CD4-positive, alpha-beta T cell treated with Interferon gamma for 1 hour (primary cell): ENCODE results near the gene ARAP3.

ENCODE experiments used
- DNase-seq: peaks from one replicate; pipeline ENCODE4 v3.0.0-alpha.2; 2020

Gene ARAP3

DNA sequence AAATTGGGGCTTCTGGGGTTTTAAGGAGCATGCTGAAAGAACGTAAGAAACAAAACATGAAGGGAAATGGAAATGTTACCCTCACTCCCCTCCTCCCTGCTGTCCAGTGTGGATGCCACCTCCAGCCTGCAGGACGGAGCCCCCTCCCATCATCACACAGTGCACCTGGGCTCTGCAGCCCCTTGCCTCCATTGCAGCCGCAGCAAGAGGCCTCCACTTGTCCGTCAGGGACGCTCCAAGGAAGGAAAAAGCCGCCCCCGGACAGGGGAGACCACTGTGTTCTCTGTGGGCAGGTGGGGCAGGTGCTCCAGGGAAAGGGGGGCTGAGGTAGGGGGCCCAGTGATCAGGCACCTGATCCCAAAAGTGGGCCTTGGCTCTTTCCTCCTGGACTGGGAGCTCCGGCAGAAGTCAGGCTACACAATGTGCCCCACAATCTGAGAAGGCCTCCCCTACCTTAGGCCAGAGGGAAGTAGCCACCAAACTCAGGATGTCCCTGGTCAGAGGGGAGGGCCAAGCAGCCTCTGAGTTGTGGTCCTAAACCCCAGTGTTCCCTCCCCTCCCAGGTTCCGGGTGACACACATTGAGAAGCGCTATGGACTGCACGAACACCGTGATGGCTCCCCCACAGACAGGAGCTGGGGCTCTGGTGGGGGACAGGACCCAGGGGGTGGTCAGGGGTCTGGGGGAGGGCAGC is 42.5 kb downstream of the ARAP3 start:
- no peak for DNase-seq

DNA sequence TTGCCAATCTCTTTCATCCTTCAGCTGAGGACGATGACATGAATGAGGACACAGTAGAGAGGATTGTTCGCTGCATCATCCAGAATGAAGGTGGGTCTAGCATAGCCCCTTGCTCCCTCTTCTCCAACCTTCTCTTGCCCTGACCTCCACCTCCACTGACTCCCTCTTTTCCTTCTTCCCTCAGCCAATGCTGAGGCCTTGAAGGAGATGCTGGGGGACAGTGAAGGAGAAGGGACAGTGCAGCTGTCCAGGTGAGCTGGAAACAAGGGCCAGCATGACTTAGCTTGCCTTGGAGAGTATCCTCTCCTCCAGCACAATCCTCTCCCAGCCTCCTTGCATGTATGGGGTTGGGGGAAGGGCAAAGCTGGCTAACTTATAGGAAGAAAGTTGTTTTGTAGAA is 43.3 kb downstream of the ARAP3 start:
- DNase-seq = no peak

DNA sequence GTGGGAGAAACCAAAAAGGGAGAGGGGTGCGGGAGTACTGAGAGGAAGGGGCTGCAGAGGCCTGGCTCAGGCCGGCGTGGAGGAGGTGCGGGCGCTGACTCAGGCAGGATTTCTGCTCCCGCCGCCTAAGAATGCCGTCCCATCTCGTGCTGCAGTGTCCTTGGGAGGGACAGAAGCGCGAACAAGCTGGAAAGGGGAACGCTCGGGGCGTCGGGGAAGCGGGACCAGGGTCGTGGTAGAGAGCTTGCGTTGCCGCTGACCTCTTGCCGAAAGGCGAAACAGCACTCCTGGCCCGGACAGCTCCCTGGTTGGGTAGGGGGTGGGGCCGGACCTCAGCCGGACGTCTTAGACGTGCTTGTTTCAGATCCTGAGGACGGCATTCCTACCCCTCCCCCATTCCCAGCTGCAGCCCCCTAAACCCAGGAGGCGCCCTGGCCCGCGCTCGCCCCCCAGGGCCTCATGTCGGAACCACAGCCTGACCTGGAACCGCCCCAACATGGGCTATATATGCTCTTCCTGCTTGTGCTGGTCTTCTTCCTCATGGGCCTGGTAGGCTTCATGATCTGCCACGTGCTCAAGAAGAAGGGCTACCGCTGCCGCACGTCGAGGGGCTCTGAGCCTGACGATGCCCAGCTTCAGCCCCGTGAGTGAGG is 44.1 kb downstream of the ARAP3 start:
- DNase-seq = peak; percentile 67

DNA sequence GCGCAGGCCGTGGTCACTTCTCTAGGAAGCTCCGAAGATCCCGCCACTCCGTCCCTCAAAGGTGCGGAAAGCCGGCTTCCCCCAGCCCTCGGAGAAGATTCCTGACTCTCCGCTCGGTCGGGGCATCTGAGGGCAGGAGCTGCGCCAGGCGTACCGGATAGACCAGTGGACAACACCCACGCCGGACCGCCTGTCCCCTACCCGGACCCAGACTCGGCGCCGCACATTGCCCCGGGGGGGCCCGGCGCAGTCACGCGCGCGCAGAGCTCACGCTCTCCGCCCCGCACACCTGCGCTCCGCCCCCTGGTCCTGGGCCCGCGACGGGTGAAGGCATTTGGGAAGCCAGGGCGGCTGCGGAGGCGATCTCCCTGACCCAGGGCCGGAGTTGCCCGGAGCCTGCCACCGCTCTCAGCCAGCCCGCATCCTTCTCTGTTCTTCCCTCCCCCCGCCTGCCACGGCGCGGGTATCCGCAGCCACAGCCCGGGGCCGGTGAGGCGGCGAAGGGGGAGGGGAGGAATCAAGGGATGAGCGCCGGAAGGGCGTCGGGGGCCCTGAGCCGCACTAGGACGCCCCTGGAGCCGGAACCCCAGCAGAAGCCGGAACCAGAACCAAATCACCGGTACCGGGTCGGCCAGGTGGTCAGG is 44.8 kb downstream of the ARAP3 start:
- peak; percentile 24 for DNase-seq

DNA sequence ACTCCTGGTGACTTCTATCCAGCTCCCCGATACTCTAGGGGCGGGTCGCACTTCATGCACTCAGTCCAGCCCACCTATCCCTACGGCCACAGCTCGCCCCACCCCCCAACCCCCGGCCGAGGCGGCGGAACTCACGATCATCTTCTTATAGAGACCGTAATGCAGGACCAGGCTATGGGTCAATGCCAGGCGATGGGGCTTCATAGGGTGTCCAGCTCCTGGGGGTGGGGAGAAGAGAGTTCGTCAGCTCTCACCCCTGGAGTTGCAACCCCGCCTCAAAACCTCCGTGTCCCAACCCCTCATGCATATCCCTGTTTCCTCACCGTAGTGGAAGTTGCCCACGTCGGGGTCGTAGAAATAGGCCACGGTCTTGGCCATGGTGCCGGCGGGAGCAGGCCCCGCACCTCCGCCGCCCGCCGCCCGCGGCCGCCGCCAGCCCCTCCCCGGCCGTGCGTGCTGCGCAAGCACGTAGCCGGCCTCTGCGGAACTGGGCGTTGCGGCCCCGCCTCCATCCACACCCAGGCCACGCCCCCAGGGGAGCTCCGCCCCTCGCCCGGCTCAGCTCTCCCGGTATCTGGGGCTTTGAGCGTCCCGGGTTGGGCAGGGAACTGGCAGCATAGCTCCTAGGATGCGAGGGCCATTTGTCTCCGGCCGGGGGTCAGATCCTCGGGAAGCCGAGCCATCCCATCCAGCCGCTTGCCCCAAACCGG is 45.5 kb downstream of the ARAP3 start, which contains the start of the genes HDAC3 and RELL2:
HDAC3 (minus strand) TSS at position 437 of the 710 bp plus-strand sequence; CDS start at position 378, 59 bp downstream.
RELL2 (plus strand) TSS at position 585 of the 710 bp plus-strand sequence. CDS start 1,229 bp downstream, outside the sequence.
- peak; percentile 90 for DNase-seq

DNA sequence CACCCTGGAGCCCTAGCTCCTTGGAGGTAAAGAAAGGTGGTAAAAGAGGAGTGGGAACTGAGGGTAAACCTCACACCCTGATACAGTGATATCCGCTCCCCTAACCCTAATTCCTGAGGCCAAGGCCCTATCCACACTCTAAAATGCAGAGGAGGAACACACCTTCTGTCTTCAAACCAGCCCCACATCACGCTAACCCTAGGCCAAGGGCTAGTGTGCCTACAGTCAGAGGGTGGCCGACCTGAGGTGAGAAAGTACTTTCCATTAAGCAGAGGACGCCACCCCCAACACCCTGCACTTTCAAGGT is 46.0 kb downstream of the ARAP3 start:
- DNase-seq = no peak

DNA sequence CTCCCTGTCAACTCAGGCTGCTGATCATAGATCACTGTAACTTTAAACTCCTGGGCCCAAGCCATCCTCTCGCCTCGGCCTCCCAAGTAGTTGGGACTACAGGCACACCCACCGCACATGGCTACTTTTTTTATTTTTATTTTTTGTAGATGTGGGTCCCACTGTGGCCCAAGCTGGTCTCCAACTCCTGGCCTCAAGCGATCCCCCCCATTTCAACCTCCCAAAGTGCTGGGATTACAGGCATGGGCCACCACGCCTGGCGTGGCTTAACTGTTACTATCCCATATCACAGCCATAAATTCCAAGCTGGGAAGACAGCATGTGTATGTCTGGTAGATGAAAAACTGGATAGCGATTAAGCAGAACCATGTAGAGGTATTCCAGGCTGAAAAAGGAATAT is 46.4 kb downstream of the ARAP3 start:
- no peak for DNase-seq

DNA sequence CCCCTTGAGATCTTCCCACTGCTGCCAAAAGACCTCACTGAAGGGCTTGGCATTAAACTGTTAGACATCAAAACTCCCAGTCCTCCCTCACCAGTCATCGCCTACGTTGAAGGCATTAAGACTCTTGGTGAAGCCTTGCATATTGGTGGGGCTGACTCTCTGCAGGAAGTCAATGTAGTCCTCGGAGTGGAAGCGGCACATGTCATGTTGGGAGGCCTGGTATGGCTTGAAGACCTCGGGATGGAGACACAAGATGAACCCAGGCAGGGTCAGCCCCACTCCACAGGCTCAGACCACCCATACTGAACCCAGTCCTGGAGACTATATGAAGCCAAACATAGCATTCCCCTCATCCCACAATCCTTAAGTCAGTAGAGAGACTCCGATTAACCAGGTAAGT is 47.3 kb downstream of the ARAP3 start:
- no peak for DNase-seq

DNA sequence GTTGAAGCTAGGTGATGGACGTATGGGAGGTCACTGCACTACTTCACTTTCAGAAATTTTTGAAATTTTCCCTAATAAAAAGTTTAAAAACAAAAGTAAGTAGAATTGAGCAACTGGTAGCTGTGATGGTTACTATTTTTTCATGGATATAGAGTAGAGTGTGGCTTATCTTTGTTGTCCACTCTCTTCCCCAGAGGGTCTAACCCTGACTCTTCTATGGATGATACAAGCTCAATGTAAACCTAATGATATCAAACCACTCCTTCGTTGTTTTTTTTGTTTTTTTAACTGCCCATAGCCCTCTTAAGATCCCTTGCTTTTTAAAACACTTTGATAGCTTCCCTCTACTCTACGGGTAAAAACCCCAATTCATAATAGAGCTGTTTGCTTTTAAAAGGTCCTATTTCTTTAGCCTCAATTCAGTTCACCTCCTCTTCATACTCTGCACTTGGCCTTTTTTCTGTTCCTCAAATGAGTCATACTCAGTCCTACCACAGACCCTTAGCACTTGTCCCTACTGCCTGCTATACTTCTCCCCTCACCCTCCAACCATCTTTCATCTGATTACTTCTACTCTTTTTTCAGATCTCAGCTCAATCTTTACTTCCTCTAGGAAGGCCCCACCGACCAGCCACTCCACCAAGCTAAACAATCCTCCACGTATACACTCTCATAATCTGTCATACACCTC is 48.0 kb downstream of the ARAP3 start:
- DNase-seq = no peak

DNA sequence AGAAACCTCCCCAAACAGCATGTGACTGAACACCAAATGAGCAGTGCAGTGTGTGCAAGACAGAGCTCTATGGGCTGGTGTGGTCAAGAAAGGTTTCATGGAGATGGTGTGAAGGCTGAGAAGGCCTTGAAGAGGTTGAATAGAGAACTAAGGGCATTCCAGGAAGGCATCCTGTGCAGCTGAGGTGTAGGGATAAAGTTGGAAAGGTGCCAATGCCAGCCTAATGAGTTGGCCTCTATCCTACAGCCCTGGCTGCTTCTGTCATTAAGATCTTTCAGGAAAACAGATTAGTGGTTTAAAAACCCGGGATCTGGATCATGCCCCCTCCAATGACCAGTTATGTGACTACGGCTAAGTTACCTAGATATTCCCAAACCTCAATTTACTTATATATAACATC is 49.4 kb downstream of the ARAP3 start:
- DNase-seq = no peak

DNA sequence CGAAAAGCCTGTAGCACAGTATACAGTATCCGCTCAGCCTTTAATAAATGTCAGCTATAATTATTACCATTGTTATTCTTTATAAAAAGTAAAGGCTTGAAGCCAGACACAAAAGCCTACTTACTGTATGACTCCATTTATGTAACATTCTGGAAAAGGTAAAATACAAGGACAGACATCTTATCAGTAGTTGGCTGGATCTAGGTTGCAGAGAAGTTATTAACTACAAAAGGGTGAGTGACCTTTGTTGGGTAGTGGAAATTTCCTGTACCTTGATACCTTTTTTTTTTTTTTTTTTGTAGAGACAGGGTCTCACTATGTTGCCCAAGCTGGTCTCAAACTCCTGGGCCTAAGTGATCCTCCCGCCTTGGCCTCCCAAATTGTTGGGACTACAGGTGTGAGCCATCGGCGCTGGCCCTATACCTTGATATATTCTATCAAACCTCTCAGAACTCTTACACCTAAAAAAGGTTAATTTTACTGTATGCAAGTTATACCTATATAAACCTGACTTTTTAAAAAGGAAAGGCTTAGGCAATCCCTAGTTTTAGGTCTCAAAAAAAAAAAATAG is 51.4 kb downstream of the ARAP3 start:
- DNase-seq = no peak

DNA sequence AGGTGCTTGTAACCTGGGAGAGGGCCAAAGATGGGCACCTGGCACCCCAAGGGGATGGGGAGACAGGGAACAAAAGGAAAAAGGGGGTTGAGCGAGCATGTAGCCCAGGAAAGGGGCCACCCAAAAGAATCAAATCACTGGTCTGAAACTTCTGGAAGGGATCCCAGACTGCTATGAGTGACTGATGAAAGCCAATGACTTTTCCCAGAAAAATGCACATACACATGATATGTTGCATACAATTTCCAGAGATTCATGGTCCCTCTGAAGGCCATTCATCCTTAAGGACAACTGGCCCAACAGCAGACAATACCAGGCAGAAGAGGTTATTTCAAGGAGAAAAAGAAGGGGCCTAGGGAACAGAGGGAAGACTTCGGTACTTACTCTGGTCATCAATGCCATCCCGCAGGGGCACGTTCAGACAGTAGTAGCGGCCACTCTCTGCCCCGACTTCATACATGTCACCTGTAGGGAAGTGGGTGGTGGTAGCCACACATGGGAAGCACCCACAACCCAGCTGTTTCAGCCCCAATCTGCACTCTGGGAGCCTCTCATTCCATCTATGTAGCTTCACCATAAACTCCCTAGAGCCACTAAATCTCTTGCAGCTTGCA is 53.7 kb downstream of the ARAP3 start:
- no peak for DNase-seq

DNA sequence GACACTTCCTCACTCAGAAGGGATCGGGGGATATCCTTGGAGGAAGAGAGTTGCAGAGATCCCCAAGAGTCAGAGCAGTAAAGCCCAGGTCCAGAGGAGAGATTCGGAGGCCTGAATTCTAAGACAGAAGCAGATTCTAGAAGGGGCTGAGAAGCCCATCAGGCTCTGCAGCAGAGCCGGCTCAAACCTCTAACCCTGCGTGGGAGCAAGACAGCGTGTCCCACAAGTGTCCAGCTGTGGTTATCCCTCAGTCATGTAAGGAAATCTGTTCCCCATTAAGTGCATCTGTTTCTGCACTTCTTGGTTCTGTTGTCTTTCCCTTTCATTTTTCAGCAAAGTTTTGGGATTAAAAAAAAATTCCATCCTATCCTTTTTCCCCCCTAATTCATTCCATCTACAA is 58.4 kb downstream of the ARAP3 start:
- DNase-seq = no peak

DNA sequence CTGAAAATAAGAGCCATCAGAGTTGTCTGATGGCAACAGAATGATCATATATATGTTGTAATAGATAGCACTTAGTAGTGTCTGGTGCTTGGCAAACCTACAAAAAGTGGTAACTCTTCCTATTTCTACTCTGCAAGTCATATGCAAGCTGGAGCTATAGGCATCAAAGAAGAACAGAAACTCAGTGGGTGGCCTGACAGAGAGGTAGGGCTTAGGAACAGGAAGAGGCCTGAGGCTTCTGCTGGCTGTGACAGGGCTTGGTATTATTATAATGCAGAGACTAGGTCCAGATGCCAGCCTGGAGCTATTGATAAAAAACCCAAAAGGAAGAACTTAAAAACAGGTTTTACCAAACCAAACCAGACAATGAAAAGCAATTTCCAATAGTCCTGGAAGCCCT is 58.8 kb downstream of the ARAP3 start:
- peak; percentile 31 for DNase-seq

DNA sequence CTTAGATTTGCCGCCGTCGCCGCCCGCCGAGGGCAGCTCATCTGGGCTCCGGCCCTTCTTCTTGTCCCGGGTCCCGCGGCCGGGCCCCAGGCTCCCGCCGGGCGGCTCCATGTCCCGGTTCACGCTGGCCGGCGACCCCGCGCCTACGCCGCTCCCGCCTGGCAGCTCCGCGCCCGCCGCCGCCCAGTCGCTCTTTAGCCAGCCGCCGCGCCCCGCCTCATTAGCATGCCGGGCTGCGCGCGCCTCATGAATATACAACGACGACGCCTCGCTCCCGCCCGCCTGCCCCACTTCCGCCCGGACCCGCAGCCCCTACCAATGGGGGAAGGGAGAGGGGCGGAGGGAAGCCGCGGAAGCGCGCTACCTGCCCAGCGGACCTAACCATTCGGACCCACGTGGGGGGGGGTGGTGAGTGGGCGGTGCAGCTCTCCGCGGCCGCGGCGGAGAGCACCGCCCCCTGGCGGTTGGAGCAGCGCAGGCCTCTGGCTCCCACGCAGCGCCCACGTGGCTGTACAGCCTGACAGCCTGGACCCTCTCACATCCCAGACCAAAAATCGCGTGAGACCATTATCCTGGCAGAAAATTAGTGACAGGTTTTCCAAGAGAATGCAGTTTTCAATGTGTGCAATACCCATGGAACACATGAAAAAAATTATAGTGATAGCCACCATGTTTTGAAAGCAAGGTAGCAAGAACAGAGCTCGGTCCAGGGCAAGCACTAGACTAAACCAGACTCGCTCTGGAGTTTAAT is 63.1 kb downstream of the ARAP3 start, which contains the start of gene DIAPH1:
DIAPH1 (minus strand) TSS at position 197 of the 751 bp plus-strand sequence; CDS start at position 111, 86 bp downstream.
- DNase-seq = peak; percentile 98

DNA sequence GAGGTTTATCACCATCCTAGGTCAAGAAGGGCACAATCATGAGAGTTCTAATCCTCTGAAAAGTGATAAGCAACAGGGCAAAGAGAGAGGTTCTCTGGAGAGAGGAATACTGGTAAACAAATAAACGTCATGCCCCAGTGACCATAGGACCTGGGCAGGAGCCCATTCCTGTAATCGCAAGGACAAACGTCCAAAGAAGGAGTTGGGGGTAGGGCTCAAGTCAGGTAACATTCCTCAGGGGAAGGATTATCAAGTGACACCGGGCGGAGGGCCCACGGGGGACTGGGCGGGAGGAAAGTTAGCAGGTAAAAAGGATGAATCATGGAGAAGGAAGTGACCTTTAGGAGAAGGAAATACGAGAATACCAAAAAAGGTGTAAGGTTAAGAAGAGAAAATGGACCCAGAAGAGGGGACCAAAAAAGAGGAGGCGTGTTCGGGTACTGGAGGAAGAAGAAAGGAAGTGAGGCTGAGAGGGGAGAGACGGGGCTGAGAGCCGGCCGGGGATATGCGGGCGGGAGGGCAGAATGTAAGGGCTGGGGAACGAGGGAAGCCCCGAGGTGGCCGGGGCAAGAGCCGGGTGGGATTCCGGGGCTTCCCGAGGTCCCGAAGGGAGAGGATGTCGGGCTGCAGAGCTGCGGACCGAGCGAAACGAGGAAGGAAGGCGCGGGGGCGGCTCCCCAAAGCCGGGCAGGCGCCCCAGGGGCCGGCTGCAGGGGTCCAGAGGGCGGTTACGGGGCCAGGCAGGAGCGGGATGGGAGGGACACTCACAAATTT is 63.8 kb downstream of the ARAP3 start:
- DNase-seq = peak; percentile 27

DNA sequence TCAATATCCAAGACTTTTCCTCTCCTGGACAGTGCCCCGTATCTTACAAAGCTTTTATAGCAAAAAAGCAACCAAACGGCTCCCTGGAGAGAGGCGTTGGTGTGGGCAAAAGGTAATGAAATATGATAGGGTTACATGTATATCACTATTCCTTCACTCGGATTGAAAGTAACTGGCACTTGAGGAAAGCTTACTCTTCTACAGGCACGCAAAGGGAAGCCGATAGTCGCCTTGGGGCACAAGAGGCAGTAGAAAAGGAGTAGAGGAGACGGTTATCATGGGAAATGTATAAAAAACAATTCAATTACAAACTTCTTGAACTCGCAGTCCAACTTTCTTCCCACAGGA is 64.4 kb downstream of the ARAP3 start:
- no peak for DNase-seq

DNA sequence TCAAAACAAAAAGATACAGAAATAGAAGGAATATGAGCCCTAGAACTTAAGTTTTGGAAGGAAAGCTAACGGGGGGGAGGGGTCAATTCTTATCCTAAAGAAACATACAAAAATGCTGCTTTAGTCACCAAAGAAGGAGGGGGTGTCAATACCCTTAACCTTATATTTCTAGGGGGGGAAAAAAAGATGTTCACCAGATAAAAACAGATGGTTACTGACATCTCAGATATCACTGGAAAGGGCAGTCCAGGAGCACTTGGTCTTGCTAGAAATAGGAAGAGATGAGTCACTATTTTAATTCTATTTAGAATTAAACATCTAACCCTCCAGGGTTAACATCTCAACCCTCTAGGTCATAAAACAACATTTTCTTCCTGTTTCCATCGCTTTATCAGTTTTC is 64.9 kb downstream of the ARAP3 start:
- no peak for DNase-seq

DNA sequence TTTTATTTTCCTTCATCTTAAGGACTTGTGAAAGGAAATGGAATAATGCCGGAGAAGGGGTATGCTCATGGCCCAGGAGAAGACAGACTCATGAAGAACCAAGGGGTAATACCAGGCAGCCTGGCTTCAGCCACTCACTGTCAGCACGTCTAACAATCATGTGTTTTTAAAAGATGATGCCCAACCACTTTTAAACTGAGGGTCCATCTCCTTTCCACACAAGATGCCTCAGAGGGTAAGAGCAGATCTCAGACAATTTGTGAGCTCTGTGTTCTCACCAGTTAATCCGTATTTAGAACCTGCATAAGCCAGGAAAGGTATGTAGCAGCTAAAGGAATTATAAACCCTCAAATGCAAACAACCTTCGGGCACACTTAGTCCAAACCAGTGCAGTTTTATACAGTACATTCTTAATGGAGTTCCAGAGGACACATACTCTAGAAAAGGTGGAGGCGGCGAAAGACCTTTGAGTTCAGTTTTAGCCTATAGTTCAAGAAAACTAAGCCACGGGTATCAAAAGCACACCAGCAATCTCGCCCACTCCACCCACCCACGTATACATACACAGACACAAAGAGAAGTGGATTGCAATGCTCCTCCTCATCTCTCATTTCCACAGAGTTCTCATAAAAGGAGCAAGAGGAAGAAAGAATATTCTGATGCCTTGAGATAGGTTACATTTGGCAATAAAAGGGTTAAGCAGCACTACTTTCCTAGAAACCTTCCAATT is 65.9 kb downstream of the ARAP3 start:
- no peak for DNase-seq

DNA sequence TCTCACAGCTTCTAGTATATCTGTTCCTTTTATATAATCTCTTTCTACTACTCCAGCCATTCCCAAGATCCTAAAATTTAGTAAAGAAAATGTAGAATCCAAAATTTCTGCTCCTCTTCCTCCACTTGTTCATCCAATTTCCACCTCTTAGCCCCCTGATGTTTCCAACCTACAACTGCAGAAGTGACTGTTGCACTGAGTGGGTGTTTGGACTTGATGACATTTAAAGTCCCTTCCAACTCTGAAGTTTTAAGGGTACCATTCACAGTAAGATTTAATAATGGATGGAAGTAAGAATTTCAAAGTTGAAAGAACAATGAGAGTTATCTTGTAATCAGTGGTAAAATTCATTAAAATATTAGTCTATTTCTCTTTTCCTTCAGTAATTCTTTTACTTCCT is 68.7 kb downstream of the ARAP3 start:
- DNase-seq = no peak
